IMR-90 (cell line): ENCODE data around the gene EXOC6B. TPM values are rescaled to one million over a fixed set of nuclear protein-coding genes. Genes with fewer than 3 reads are reported as not detected.

Source experiments
- ATAC-seq: fragments of 200-7000 bp; cut with Tn5 transposase; 2 replicates; pipeline ENCODE4 v1.9.1; 2020; ENCODE audit warnings: low read depth, mild to moderate bottlenecking, moderate library complexity
- BruUV-seq: library from RNA; stranded (reverse); fragments of 400-500 nt; replicated peaks from 2 replicates; lab custom pipeline; 2021; lab: Mats Ljungman, UMichigan
- CTCF ChIA-PET: fragments of 300-600 bp; formaldehyde crosslinking; extraction: SDS; loops from one replicate; lab custom pipeline; 2021; ENCODE audit warnings: antibody characterized with exemption; lab: Yijun Ruan, JAX
- POLR2A ChIA-PET: fragments of 300-600 bp; sonication (Branson Sonifier 250); formaldehyde crosslinking; loops from one replicate; lab custom pipeline; 2022; ENCODE audit warnings: antibody characterized with exemption; ENCODE audit not compliant: unreplicated experiment; lab: Charles Lee
- DNase-seq: peaks from one replicate; pipeline ENCODE4 v3.0.0; 2013
- H2AFZ ChIP-seq: replicated peaks from 2 replicates; pipeline ENCODE3; 2013; ENCODE audit warnings: low read length, mild to moderate bottlenecking; ENCODE audit not compliant: poor library complexity
- H2AK5ac ChIP-seq: 2 replicates; pipeline ENCODE4 v1.6.1; 2013; ENCODE audit warnings: low read depth, low read length, inconsistent platforms
- H2AK9ac ChIP-seq: replicated peaks from 2 replicates; pipeline ENCODE3; 2013; ENCODE audit warnings: mild to moderate bottlenecking, low read depth, low read length, moderate library complexity; ENCODE audit not compliant: poor library complexity
- H2BK120ac ChIP-seq: 2 replicates; pipeline ENCODE4 v1.6.1; 2013; ENCODE audit warnings: low read depth, low read length, inconsistent platforms
- H2BK15ac ChIP-seq: 3 replicates; pipeline ENCODE4 v1.6.1; 2013; ENCODE audit warnings: low read depth, low read length, inconsistent platforms
- H2BK20ac ChIP-seq: 2 replicates; pipeline ENCODE4 v1.6.1; 2013; ENCODE audit warnings: low read depth, mild to moderate bottlenecking, inconsistent platforms, low read length, moderate library complexity
- H2BK5ac ChIP-seq: 2 replicates; pipeline ENCODE4 v1.6.1; 2013; ENCODE audit warnings: mild to moderate bottlenecking, low read depth, low read length, inconsistent platforms; ENCODE audit not compliant: poor library complexity, severe bottlenecking
- H3K14ac ChIP-seq: replicated peaks from 2 replicates; pipeline ENCODE4 v1.6.1; 2013; ENCODE audit warnings: low read depth, low read length, inconsistent platforms
- H3K18ac ChIP-seq: 2 replicates; pipeline ENCODE4 v1.6.1; 2013; ENCODE audit warnings: low read depth, low read length, control low read depth
- H3K23ac ChIP-seq: 2 replicates; pipeline ENCODE4 v1.6.1; 2013; ENCODE audit warnings: low read depth, low read length, inconsistent platforms
- H3K27ac ChIP-seq: 2 replicates; pipeline ENCODE4 v1.5.1; 2013; ENCODE audit warnings: mild to moderate bottlenecking, control low read depth, low read length; ENCODE audit not compliant: insufficient read depth
- H3K27me3 ChIP-seq: 2 replicates; pipeline ENCODE4 v1.6.1; 2013; ENCODE audit warnings: low read length; ENCODE audit not compliant: control insufficient read depth, insufficient read depth
- H3K36me3 ChIP-seq: 2 replicates; pipeline ENCODE4 v1.6.1; 2013; ENCODE audit warnings: low read length, mixed read lengths; ENCODE audit not compliant: control insufficient read depth, insufficient read depth
- H3K4ac ChIP-seq: 2 replicates; pipeline ENCODE4 v1.6.1; 2013; ENCODE audit warnings: low read depth, low read length, inconsistent platforms
- H3K4me1 ChIP-seq: 2 replicates; pipeline ENCODE4 v1.6.1; 2013; ENCODE audit warnings: low read length, mixed read lengths; ENCODE audit not compliant: control insufficient read depth, insufficient read depth
- H3K4me2 ChIP-seq: 2 replicates; pipeline ENCODE4 v1.6.1; 2013; ENCODE audit warnings: low read depth, mild to moderate bottlenecking, control low read depth, low read length, moderate library complexity
- H3K4me3 ChIP-seq: 2 replicates; pipeline ENCODE4 v1.5.1; 2013; ENCODE audit warnings: low read depth, mild to moderate bottlenecking, control low read depth, low read length, moderate library complexity; ENCODE audit not compliant: insufficient read depth
- H3K56ac ChIP-seq: 2 replicates; pipeline ENCODE4 v1.6.1; 2013; ENCODE audit warnings: low read length, inconsistent platforms; ENCODE audit not compliant: insufficient read depth; ENCODE audit errors: extremely low read depth
- H3K79me1 ChIP-seq, 2 experiments: 2 replicates each; pipeline ENCODE4 v1.6.1; 2013; ENCODE audit warnings: low read length in 2 of 2, inconsistent platforms in 1 of 2, low read depth in 1 of 2
- H3K9ac ChIP-seq: 2 replicates; pipeline ENCODE4 v1.6.1; 2013; ENCODE audit warnings: low read depth, low read length, control low read depth
- H3K9me1 ChIP-seq: 2 replicates; pipeline ENCODE4 v1.6.1; 2013; ENCODE audit warnings: low read length, inconsistent platforms; ENCODE audit not compliant: insufficient read depth
- H3K9me3 ChIP-seq: 2 replicates; pipeline ENCODE4 v1.6.1; 2013; ENCODE audit warnings: low read length; ENCODE audit not compliant: control insufficient read depth, insufficient read depth
- H4K20me1 ChIP-seq: 2 replicates; pipeline ENCODE4 v1.6.1; 2013; ENCODE audit warnings: low read length, inconsistent platforms; ENCODE audit not compliant: insufficient read depth
- H4K5ac ChIP-seq: 2 replicates; pipeline ENCODE4 v1.6.1; 2013; ENCODE audit warnings: mild to moderate bottlenecking, low read depth, low read length, control low read depth
- H4K8ac ChIP-seq, 2 experiments: 2 replicates each; pipeline ENCODE4 v1.6.1; 2013; ENCODE audit warnings: low read depth in 2 of 2, low read length in 2 of 2, control low read depth in 1 of 2, inconsistent platforms in 1 of 2
- H4K91ac ChIP-seq: 2 replicates; pipeline ENCODE4 v1.6.1; 2013; ENCODE audit warnings: low read depth, low read length, inconsistent platforms; ENCODE audit not compliant: insufficient read depth
- WGBS, 2 experiments: methylation state at CpG; one replicate each; pipeline versions ENCODE4 v1.1.5 to v1.1.7; 2013; ENCODE audit warnings: missing lambda C conversion rate in 2 of 2; ENCODE audit not compliant: insufficient read length in 1 of 2; ENCODE audit errors: extremely low coverage in 2 of 2; 5-methylcytosine and 5-hydroxymethylcytosine counted together
- dilution Hi-C: fragments of 300-500 bp; cut with HindIII; formaldehyde crosslinking; loops from one replicate; pipeline ENCODE4 v1.14.3; 2018; ENCODE audit warnings: low sequenced_read_pairs; ENCODE audit not compliant: unreplicated experiment
- in situ Hi-C: fragments of 300-500 bp; cut with MboI; formaldehyde crosslinking; loops from 3 replicates; pipeline ENCODE4 v1.14.3; 2019; ENCODE audit warnings: low sequenced_read_pairs, inconsistent platforms, mixed read lengths
- intact Hi-C: fragments of 100-400 bp; cut with micrococcal nuclease; formaldehyde crosslinking; loops from 2 replicates; pipeline ENCODE4 v1.10.0; 2022
- polyA plus RNA-seq, 3 experiments: library from polyadenylated mRNA; depleted of rRNA; stranded (reverse); fragments of >200 nt; gene quantifications; 2 replicates each; pipeline ENCODE4 v1.2.3, GENCODE V29; 2012; ENCODE audit warnings: low replicate concordance in 1 of 3
- total RNA-seq: library from RNA; depleted of rRNA; stranded (reverse); fragments of >200 nt; gene quantifications from 2 replicates; pipeline ENCODE4 v1.2.3, GENCODE V29; 2012
- TF ChIP-seq, protein P1 (sequence below): fragments of 150-350 bp; IDR thresholded peaks from 2 replicates; pipeline ENCODE4 v1.6.1; 2017; ENCODE audit warnings: mild to moderate bottlenecking, antibody characterized with exemption, low read length, low read depth

EXOC6B gene
- total and polyA plus RNA-seq, 2 of the 4 experiments (the other 2 are of a cell fraction), result 10.2 to 29.4 TPM

DNA sequence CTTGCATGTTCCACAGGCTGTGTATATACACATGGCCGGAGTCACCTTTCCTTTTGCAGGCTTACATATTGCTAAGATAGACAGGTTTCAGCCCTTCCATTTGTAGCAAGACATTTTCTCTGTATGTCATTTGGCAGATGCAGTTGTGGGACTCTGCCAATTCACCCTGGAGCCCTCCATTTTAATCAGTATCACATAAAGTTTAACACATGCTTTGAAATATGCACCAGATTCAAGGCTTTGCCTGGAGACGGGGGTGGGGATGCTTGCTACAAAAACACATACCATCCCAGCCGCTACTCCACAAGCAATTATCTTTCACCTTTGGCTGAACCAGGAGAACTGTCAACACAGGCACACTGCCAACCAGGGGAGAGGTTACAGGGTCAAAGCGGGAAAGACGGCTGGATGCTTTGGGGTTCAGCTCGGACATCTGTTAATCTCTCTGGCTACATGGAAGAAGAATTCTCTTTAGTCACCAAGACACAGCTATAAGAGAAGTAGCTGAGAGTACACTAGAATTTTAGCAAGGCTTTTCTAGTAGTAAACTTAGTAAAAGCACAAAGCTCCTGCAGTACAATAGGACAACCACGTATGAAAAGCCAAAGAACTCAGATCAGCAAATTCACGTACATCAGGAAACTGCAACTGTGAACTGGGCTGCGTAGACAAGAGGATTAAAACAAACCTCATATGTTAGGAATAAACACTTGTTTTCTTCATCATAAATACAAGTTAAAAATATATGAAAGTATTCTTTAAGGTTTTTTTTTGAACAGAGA, 130.9 kb downstream of the EXOC6B start:
- no peak overlapping the region for H3K4me3 ChIP-seq
- peaks cover 0 to 6% of the 10 kb centered on the region in 2 experiments; a peak in 2 of 4 replicates for H3K79me1 ChIP-seq
- no peak overlapping the region for H2BK120ac ChIP-seq
- peaks cover 6% of the 10 kb centered on the region; the same call in 1 of the 2 replicates for H3K9me1 ChIP-seq
- 60% methylated on average over 1 of the region's 9 CpGs; no CpG with 5 or more reads in 1 of the 2 experiments for WGBS, 2 experiments
- no peak overlapping the region for H3K9ac ChIP-seq
- no peak overlapping the region for H3K18ac ChIP-seq
- peak overlapping the region; percentile 24; the same call in 1 of the 2 replicates for H3K27ac ChIP-seq
- no peak overlapping the region for H3K4ac ChIP-seq
- no peak overlapping the region for H2AK9ac ChIP-seq
- H2BK5ac ChIP-seq, result no peak overlapping the region
- H3K9me3 ChIP-seq, result no peaks in the 10 kb centered on the region
- intact Hi-C loops, result loop anchor here (1.0 kb wide), 1 partner anchor 38 kb away; no protein-coding TSS in a partner anchor
- peaks cover 5% of the 10 kb centered on the region for H3K4me1 ChIP-seq
- BruUV-seq, result no TSS peak
- H4K5ac ChIP-seq, result no peak overlapping the region
- DNase-seq (peak; percentile 67), ATAC-seq (peak; percentile 83)
- H3K4me2 ChIP-seq, result peak overlapping the region; percentile 51
- H3K14ac ChIP-seq, result peak overlapping the region; percentile 68; the same call in 1 of the 2 replicates
- H4K8ac ChIP-seq, result no peak overlapping the region
- H2BK15ac ChIP-seq, result no peak overlapping the region
- CTCF ChIA-PET, result no interaction called here
- in situ Hi-C loops, result no loop called here
- dilution Hi-C loops, result no loop called here
- H4K20me1 ChIP-seq, result peaks cover 5% of the 10 kb centered on the region; the same call in 1 of the 2 replicates
- H3K27me3 ChIP-seq, result no peaks in the 10 kb centered on the region
- TF ChIP-seq, protein P1, sequence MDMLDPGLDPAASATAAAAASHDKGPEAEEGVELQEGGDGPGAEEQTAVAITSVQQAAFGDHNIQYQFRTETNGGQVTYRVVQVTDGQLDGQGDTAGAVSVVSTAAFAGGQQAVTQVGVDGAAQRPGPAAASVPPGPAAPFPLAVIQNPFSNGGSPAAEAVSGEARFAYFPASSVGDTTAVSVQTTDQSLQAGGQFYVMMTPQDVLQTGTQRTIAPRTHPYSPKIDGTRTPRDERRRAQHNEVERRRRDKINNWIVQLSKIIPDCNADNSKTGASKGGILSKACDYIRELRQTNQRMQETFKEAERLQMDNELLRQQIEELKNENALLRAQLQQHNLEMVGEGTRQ, result no peak
- no peak overlapping the region for H2AK5ac ChIP-seq
- H3K56ac ChIP-seq, result no peak overlapping the region
- POLR2A ChIA-PET, result no interaction called here
- no peak overlapping the region for H2BK20ac ChIP-seq
- 0 out of 2 replicates have a peak, but pooled peaks cover 1% of the 10 kb centered on the region for H3K36me3 ChIP-seq
- no peak overlapping the region for H3K23ac ChIP-seq
- no peak overlapping the region for H4K91ac ChIP-seq
- H2AFZ ChIP-seq, result no peak overlapping the region
